B cell (primary cell): Measurements from ENCODE around the gene EFR3B. TPM values are rescaled to one million over a fixed set of nuclear protein-coding genes. Genes with fewer than 3 reads are reported as not detected.

Experiments used
- ATAC-seq: fragments of 200-7000 bp; cut with Tn5 transposase; one replicate; pipeline ENCODE4 v1.10.0; 2021; ENCODE audit warnings: low read depth, mild to moderate bottlenecking, moderate number of reproducible peaks, moderate library complexity
- CTCF ChIA-PET: fragments of 350-600 bp; sonication (Branson Sonifier 250); formaldehyde crosslinking; loops from one replicate; lab custom pipeline; 2021; ENCODE audit warnings: antibody characterized with exemption, inconsistent platforms; lab: Charles Lee
- POLR2A ChIA-PET: fragments of 350-600 bp; sonication (Branson Sonifier 250); formaldehyde crosslinking; loops from one replicate; lab custom pipeline; 2021; ENCODE audit warnings: antibody characterized with exemption; lab: Charles Lee
- DNase-seq: peaks from one replicate; pipeline ENCODE4 v3.0.0; 2013
- H2AFZ ChIP-seq: 2 replicates; pipeline ENCODE4 v1.6.1; 2012; ENCODE audit warnings: mild to moderate bottlenecking, low read depth, low read length; ENCODE audit not compliant: insufficient read depth, poor library complexity, severe bottlenecking
- H3K27ac ChIP-seq, 2 donors: 1 replicate in 1 of 2; 2 replicates in 1 of 2; pipeline ENCODE4 v1.5.1; 2012 to 2013; ENCODE audit warnings: low read length in 2 of 2, mild to moderate bottlenecking in 2 of 2, moderate library complexity in 1 of 2
- H3K27me3 ChIP-seq, 4 experiments: fragments of 200-600 bp in 1 of 4; sonication (generic) in 1 of 4; replicated peaks in 1 of 4; 1 replicate in 2 of 4; 2 replicates in 2 of 4; pipeline versions ENCODE4 v1.6.1 to v1.7.0; 2013 to 2016; ENCODE audit warnings: low read length in 3 of 4, mild to moderate bottlenecking in 2 of 4, mixed read lengths in 1 of 4, moderate library complexity in 1 of 4; ENCODE audit not compliant: insufficient read depth in 4 of 4, control insufficient read depth in 3 of 4; ENCODE audit errors: control extremely low read depth in 1 of 4
- H3K36me3 ChIP-seq, 2 experiments: replicated peaks in 1 of 2; 1 replicate in 1 of 2; 2 replicates in 1 of 2; pipeline versions ENCODE4 v1.6.1 to v1.7.1; 2013; ENCODE audit warnings: low read length in 1 of 2; ENCODE audit not compliant: insufficient read depth in 2 of 2, control insufficient read depth in 1 of 2; ENCODE audit errors: control extremely low read depth in 1 of 2, extremely low read depth in 1 of 2
- H3K4me1 ChIP-seq, 2 donors: fragments of 200-600 bp in 1 of 2; sonication (generic) in 1 of 2; 1 replicate in 1 of 2; 2 replicates in 1 of 2; pipeline versions ENCODE4 v1.5.1 to v1.6.1; 2013 to 2017; ENCODE audit warnings: low read length in 2 of 2; ENCODE audit not compliant: control insufficient read depth in 2 of 2, insufficient read depth in 2 of 2
- H3K4me2 ChIP-seq: replicated peaks from 2 replicates; pipeline ENCODE3; 2012; ENCODE audit warnings: mild to moderate bottlenecking, low read depth, low read length; ENCODE audit not compliant: poor library complexity, severe bottlenecking
- H3K4me3 ChIP-seq, 5 experiments: fragments of 200-600 bp in 1 of 5; sonication (generic) in 1 of 5; 1 replicate in 3 of 5; 2 replicates in 2 of 5; pipeline versions ENCODE4 v1.5.1 to v1.7.0; 2011 to 2016; ENCODE audit warnings: low read length in 4 of 5, mild to moderate bottlenecking in 4 of 5, low read depth in 2 of 5, control low read depth in 1 of 5, moderate library complexity in 1 of 5; ENCODE audit not compliant: insufficient read depth in 1 of 5; ENCODE audit errors: control extremely low read depth in 1 of 5, extremely low read depth in 1 of 5
- H3K79me2 ChIP-seq: fragments of 200-600 bp; sonication (generic); one replicate; pipeline ENCODE4 v1.6.0; 2016; ENCODE audit warnings: low read length; ENCODE audit not compliant: control insufficient read depth, insufficient read depth
- H3K9ac ChIP-seq: fragments of 200-600 bp; sonication (generic); 2 replicates; pipeline ENCODE4 v1.6.1; 2017; ENCODE audit warnings: mild to moderate bottlenecking, low read length, moderate library complexity
- H3K9me3 ChIP-seq, 3 donors: one replicate each; pipeline versions ENCODE4 v1.6.1 to v1.7.1; 2013; ENCODE audit warnings: low read length in 2 of 3; ENCODE audit not compliant: control insufficient read depth in 2 of 3, insufficient read depth in 1 of 3; ENCODE audit errors: control extremely low read depth in 1 of 3
- H4K20me1 ChIP-seq: 2 replicates; pipeline ENCODE4 v1.6.0; 2012; ENCODE audit warnings: mild to moderate bottlenecking, low read length; ENCODE audit not compliant: insufficient read depth, control insufficient read depth, poor library complexity, severe bottlenecking
- H3K27ac Mint-ChIP-seq: one replicate; pipeline ENCODE4 v1.8.0; 2021; ENCODE audit warnings: mixed read lengths
- H3K27me3 Mint-ChIP-seq: one replicate; pipeline ENCODE4 v1.8.0; 2021; ENCODE audit warnings: mixed read lengths
- H3K4me1 Mint-ChIP-seq: one replicate; pipeline ENCODE4 v1.8.0; 2021; ENCODE audit warnings: mixed read lengths
- H3K4me3 Mint-ChIP-seq: one replicate; pipeline ENCODE4 v1.8.0; 2021; ENCODE audit warnings: mixed read lengths
- H3K9me3 Mint-ChIP-seq: one replicate; pipeline ENCODE4 v1.8.0; 2022; ENCODE audit warnings: mixed read lengths; ENCODE audit not compliant: insufficient read depth
- EZH2 ChIP-seq: IDR thresholded peaks from 2 replicates; pipeline ENCODE4 v1.6.1; 2012; ENCODE audit warnings: borderline replicate concordance, low read depth, mild to moderate bottlenecking, moderate library complexity, low read length; ENCODE audit not compliant: insufficient read depth, poor library complexity, severe bottlenecking
- WGBS: methylation state at CpG from one replicate; pipeline ENCODE4 v1.1.5; 2013; ENCODE audit warnings: missing lambda C conversion rate; ENCODE audit not compliant: insufficient coverage; 5-methylcytosine and 5-hydroxymethylcytosine counted together
- intact Hi-C: fragments of 100-400 bp; cut with micrococcal nuclease; formaldehyde crosslinking; loops from one replicate; pipeline ENCODE4 v1.10.0; 2022
- polyA plus RNA-seq: library from polyadenylated mRNA; depleted of rRNA; stranded (reverse); fragments of >200 nt; gene quantifications from 2 replicates; pipeline ENCODE4 v1.2.3, GENCODE V29; 2012
- total RNA-seq, 2 donors: library from RNA; stranded (reverse); fragments of 120-200 nt in 1 of 2; gene quantifications; 1 replicate in 1 of 2; 2 replicates in 1 of 2; pipeline versions ENCODE4 v1.2.3 to v1.2.4, GENCODE V29; 2013 to 2022
- TF ChIP-seq, protein P1 (sequence below): fragments of 200-600 bp; IDR thresholded peaks from one replicate; pipeline ENCODE4 v1.8.0; 2022; ENCODE audit warnings: antibody characterized with exemption, mild to moderate bottlenecking

Gene EFR3B
- total and polyA plus RNA-seq, 2 donors (not counting 1 experiment from before 2014, with no cell fraction given), result 0.15 TPM; not detected in 1

DNA sequence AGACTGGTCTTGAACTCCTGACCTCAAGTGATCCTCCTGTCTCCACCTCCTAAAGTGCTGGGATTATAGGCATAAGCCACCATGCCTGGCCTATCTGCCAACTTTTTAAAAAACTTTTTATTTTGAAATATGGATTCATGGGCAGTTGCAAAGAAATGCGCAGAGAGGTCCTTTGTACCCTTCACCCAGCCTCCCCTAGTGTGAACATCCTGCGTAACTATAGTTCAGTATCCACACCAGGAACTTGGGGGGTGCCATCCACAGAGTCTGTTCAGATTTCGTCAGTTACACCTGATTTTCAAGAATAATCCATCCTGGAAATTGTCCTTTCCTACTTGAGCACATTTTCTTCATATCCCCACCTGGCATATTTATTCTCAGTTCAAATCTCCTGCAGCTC, 33.0 kb downstream of the EFR3B start:
- Mint-ChIP-seq H3K9me3 (no peaks in the 10 kb centered on the region), H3K4me1 (peaks cover 10% of the 10 kb centered on the region), H3K27ac (no peak overlapping the region), H3K4me3 (no peak overlapping the region), H3K27me3 (peaks cover 14% of the 10 kb centered on the region)
- Histone ChIP-seq H3K27me3 (peaks cover 0 to 4% (median 3%) of the 10 kb centered on the region in 4 experiments), H2AFZ (no peak overlapping the region), H3K36me3 (no peaks in the 10 kb centered on the region), H3K4me3 (no peak overlapping the region), H3K27ac (no peak overlapping the region), H3K4me1 (no peaks in the 10 kb centered on the region), H3K79me2 (no peaks in the 10 kb centered on the region), H3K9ac (no peak overlapping the region), H3K9me3 (no peaks in the 10 kb centered on the region), H3K4me2 (no peak overlapping the region), H4K20me1 (no peaks in the 10 kb centered on the region)
- CTCF ChIA-PET, result interaction anchor here (2.0 kb wide), 1 partner anchor 11 kb away, joined by 4 read pairs; no protein-coding TSS in a partner anchor
- POLR2A ChIA-PET, result no interaction called here
- 95% methylated on average over 3 of the region's 3 CpGs for WGBS
- intact Hi-C loops, result no loop called here
- ATAC-seq (no peak), DNase-seq (no peak)
- TF ChIP-seq, protein P1, sequence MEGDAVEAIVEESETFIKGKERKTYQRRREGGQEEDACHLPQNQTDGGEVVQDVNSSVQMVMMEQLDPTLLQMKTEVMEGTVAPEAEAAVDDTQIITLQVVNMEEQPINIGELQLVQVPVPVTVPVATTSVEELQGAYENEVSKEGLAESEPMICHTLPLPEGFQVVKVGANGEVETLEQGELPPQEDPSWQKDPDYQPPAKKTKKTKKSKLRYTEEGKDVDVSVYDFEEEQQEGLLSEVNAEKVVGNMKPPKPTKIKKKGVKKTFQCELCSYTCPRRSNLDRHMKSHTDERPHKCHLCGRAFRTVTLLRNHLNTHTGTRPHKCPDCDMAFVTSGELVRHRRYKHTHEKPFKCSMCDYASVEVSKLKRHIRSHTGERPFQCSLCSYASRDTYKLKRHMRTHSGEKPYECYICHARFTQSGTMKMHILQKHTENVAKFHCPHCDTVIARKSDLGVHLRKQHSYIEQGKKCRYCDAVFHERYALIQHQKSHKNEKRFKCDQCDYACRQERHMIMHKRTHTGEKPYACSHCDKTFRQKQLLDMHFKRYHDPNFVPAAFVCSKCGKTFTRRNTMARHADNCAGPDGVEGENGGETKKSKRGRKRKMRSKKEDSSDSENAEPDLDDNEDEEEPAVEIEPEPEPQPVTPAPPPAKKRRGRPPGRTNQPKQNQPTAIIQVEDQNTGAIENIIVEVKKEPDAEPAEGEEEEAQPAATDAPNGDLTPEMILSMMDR, result no peak
- TF ChIP-seq EZH2, result no peak

GRCh38 chr2:25076749-25077148, 34.9 kb downstream of the EFR3B start:
- no peak overlapping the region for H3K4me3 ChIP-seq
- H3K27ac ChIP-seq, result no peak overlapping the region
- CTCF ChIA-PET, result interaction anchor here (0.6 kb wide), 1 partner anchor 74 kb away, joined by 3 read pairs; no protein-coding TSS in a partner anchor
- H3K4me2 ChIP-seq, result no peak overlapping the region
- H3K4me1 ChIP-seq, result no peaks in the 10 kb centered on the region
- Mint-ChIP-seq H3K9me3 (no peaks in the 10 kb centered on the region), H3K27ac (no peak overlapping the region), H3K27me3 (peaks cover 19% of the 10 kb centered on the region), H3K4me1 (peaks cover 10% of the 10 kb centered on the region), H3K4me3 (no peak overlapping the region)
- DNase-seq (no peak), ATAC-seq (no peak)
- H3K79me2 ChIP-seq, result no peaks in the 10 kb centered on the region
- intact Hi-C loops, result no loop called here
- TF ChIP-seq, protein P1, result no peak
- no peak for TF ChIP-seq EZH2
- H3K36me3 ChIP-seq, result no peaks in the 10 kb centered on the region
- H3K9me3 ChIP-seq, result no peaks in the 10 kb centered on the region
- no peaks in the 10 kb centered on the region for H4K20me1 ChIP-seq
- WGBS, result 68% methylated on average over 5 of the region's 5 CpGs
- peaks cover 0 to 4% (median 3%) of the 10 kb centered on the region in 4 experiments for H3K27me3 ChIP-seq
- POLR2A ChIA-PET, result no interaction called here
- no peak overlapping the region for H3K9ac ChIP-seq
- H2AFZ ChIP-seq, result no peak overlapping the region
